ENCODE measurements around the gene PPIP5K1. TPM values are rescaled to one million over a fixed set of nuclear protein-coding genes. Genes with fewer than 3 reads are reported as not detected.
"Not testable (repeated sequence)": the region's sequence is repeated elsewhere in the genome, so short reads cannot be mapped to it uniquely, and the experiment has no call there.

PPIP5K1 gene
- total RNA-seq, 2 experiments from 2014 or later = 28.2 to 33.0 TPM

- CTCF ChIA-PET; H3K27ac Mint-ChIP-seq; H3K36me3 Mint-ChIP-seq (ENCODE audit: low read depth); H3K4me3 Mint-ChIP-seq; DNase-seq; POLR2A ChIA-PET; H3K4me1 Mint-ChIP-seq; H3K9me3 Mint-ChIP-seq; H3K27me3 Mint-ChIP-seq: not testable (repeated sequence)
Observed at GRCh38 chr15:43566615-43567014, 23.4 kb downstream of the PPIP5K1 start.

DNA sequence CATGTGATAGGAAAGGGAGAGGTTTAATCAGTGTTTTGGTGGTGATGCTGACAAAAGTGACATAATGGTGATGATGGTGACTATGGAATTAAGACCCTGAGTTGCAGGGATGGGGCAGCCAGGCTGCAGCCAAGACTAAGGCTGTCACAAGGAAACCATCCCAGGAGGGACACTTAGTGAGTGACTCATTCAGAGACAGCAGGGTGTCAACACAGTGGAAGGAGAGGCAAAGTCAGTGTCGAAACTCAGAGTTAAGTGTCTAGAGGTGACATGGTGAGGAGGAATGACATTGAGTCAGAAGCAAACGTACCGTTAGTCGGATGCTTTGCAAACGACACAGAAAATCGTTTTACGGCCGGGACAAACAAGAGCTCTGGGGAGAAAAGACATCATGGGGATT lies 26.2 kb downstream of the PPIP5K1 start:
- CTCF ChIA-PET; H3K4me3 Mint-ChIP-seq; H3K36me3 Mint-ChIP-seq (ENCODE audit: low read depth); H3K9me3 Mint-ChIP-seq; H3K4me1 Mint-ChIP-seq; DNase-seq; POLR2A ChIA-PET; H3K27ac Mint-ChIP-seq; H3K27me3 Mint-ChIP-seq: not testable (repeated sequence)

DNA sequence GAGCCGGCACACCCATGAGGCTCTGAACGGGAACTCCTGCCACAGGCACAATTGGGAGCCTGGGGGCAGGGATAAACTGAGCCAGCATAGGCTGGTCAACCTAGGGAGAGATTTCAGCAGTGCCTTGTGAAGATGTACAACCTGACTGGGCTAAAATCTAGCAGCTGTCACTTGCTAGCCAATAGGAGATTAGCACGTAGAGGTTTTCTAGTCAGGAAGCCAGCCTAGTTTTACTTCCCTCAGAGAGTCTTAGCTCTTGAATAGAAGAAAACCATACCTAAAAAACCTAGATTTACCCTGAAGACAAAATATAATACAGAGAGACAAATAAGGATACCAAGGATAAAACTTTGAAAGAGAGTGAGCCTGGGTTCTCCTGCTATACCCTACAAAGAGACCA lies 27.3 kb downstream of the PPIP5K1 start:
- H3K27me3 Mint-ChIP-seq; CTCF ChIA-PET; H3K9me3 Mint-ChIP-seq; H3K27ac Mint-ChIP-seq; DNase-seq; H3K4me1 Mint-ChIP-seq; POLR2A ChIA-PET; H3K36me3 Mint-ChIP-seq (ENCODE audit: low read depth); H3K4me3 Mint-ChIP-seq: not testable (repeated sequence)

DNA sequence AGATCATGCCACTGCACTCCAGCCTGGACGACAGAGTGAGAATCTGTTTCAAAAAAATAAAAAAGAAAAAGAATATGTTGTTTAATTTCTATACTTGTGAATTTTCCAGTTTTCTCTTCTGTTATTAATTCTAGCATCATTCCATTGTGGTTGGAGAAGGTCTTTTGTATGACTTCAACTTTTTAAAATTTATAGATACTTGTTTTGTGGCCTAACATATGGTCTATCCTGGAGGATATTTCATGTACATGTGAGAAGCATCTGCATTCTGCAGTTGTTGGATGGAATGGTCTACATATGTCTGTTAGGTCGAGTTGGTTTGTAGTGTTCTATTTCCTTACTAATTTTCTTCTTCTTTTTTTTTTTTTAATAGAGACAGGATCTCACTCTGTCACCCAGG lies 37.0 kb downstream of the PPIP5K1 start:
- Mint-ChIP-seq H3K27me3 (no peaks in the 10 kb centered on the region), H3K4me1 (no peaks in the 10 kb centered on the region), H3K36me3 (ENCODE audit: low read depth) (peaks cover 2% of the 10 kb centered on the region), H3K4me3 (no peak overlapping the region), H3K9me3 (no peaks in the 10 kb centered on the region), H3K27ac (no peak overlapping the region)
- POLR2A ChIA-PET = no interaction called here
- DNase-seq = no peak
- CTCF ChIA-PET = no interaction called here

DNA sequence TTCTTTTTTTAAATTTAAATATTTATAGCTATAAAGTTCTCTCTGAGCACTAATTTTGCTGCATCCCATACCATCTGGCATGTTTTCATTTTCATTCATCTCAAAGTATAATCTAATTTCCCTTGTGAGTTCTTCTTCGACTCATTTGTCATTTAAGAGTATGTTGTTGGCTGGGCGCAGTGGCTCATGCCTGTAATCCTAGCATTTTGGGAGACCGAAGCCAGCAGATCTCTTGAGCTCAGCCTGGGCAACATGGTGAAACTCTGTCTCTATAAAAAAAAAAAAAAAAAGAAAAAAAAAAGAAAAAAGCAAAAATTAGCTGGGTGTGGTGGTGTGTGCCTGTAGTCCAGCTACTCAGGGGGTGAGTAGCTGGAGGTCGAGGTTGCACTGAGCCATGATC lies 37.8 kb downstream of the PPIP5K1 start:
- Mint-ChIP-seq H3K27ac (no peak overlapping the region), H3K36me3 (ENCODE audit: low read depth) (peaks cover 8% of the 10 kb centered on the region), H3K4me3 (no peak overlapping the region), H3K9me3 (no peaks in the 10 kb centered on the region), H3K4me1 (no peaks in the 10 kb centered on the region), H3K27me3 (no peaks in the 10 kb centered on the region)
- no peak for DNase-seq
- ChIA-PET POLR2A (no interaction called here), CTCF (interaction anchor here (0.6 kb wide), 1 partner anchor 209 kb away, joined by 3 read pairs; no protein-coding TSS in a partner anchor)

GRCh38 chr15:43550527-43551363 lies 39.3 kb downstream of the PPIP5K1 start:
- Mint-ChIP-seq H3K4me3 (no peak overlapping the region), H3K27me3 (no peaks in the 10 kb centered on the region), H3K36me3 (ENCODE audit: low read depth) (peaks cover 9% of the 10 kb centered on the region), H3K4me1 (no peaks in the 10 kb centered on the region), H3K9me3 (no peaks in the 10 kb centered on the region), H3K27ac (no peak overlapping the region)
- CTCF ChIA-PET = no interaction called here
- no peak for DNase-seq
- POLR2A ChIA-PET = no interaction called here

DNA sequence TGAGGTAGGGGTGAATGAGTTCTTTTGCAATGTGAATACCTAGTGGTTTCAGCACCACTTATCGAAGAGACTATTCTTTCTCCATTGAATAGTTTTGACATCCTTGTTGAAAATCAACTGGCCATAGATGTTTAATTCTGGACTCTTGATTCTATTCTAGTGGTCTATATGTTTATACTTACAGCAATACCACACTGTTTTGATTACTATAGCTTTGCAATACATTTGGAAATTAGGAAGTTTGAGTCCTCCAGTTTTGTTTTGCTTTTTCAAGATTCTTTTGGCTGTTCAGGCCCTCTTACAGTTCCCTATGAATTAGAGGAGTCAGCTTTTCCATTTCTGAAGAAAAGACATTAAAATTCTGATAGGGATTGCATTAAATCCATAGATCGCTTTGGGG lies 42.5 kb downstream of the PPIP5K1 start:
- no peak overlapping the region for H3K27ac Mint-ChIP-seq
- no peak for DNase-seq
- no peaks in the 10 kb centered on the region for H3K27me3 Mint-ChIP-seq
- H3K9me3 Mint-ChIP-seq = no peaks in the 10 kb centered on the region
- POLR2A ChIA-PET = no interaction called here
- no peak overlapping the region for H3K4me3 Mint-ChIP-seq
- CTCF ChIA-PET = no interaction called here
- peaks cover 9% of the 10 kb centered on the region for H3K36me3 Mint-ChIP-seq (ENCODE audit: low read depth)
- H3K4me1 Mint-ChIP-seq = no peaks in the 10 kb centered on the region

GRCh38 chr15:43545426-43545825 lies 44.6 kb downstream of the PPIP5K1 start:
- Mint-ChIP-seq H3K27ac (no peak overlapping the region), H3K4me1 (peaks cover 4% of the 10 kb centered on the region), H3K27me3 (no peaks in the 10 kb centered on the region), H3K4me3 (no peak overlapping the region), H3K9me3 (no peaks in the 10 kb centered on the region), H3K36me3 (ENCODE audit: low read depth) (peaks cover 7% of the 10 kb centered on the region)
- ChIA-PET POLR2A (no interaction called here), CTCF (interaction anchor here (1.3 kb wide), 1 partner anchor 62 kb away, joined by 3 read pairs; no protein-coding TSS in a partner anchor)
- no peak for DNase-seq

DNA sequence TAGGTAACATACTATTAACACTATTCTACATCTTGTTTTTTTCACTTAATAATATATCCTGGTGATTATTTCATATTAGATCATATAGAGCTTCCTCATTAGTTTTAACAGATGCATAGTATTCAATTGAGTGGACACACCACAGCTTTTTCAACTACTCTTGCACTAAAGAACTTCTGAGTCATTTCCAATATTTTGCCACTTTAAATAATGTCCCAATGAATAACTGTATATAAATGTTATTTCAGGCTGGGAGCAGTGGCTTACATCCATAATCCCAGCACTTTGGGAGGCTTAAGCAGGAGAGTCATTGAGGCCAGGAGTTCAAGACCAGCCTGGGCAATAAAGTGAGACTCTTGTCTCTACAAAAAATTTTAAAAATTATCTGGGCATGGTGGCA lies 45.7 kb downstream of the PPIP5K1 start:
- H3K27me3 Mint-ChIP-seq = no peaks in the 10 kb centered on the region
- CTCF ChIA-PET = no interaction called here
- POLR2A ChIA-PET = no interaction called here
- H3K4me1 Mint-ChIP-seq = peaks cover 4% of the 10 kb centered on the region
- no peaks in the 10 kb centered on the region for H3K9me3 Mint-ChIP-seq
- H3K4me3 Mint-ChIP-seq = no peak overlapping the region
- no peak for DNase-seq
- H3K36me3 Mint-ChIP-seq (ENCODE audit: low read depth) = peaks cover 7% of the 10 kb centered on the region
- no peak overlapping the region for H3K27ac Mint-ChIP-seq

DNA sequence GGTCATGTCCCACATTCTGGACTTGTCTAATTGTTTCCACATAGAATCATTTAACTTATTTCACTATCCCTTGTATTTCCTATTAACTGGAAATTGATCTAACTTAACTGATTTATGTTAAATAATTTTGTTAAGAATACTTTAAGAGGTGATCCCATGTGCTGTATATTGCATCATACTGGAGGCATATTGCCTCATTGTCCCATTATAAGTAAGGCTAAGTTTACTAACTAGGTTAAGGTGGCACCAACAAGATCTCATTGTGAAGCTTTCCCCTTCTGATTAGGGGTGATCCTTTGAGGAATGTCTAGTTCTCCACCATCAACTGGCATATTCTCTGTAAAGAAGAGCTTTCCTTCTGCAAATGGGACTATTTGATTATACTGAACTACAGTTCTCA lies 48.2 kb downstream of the PPIP5K1 start:
- no peaks in the 10 kb centered on the region for H3K36me3 Mint-ChIP-seq (ENCODE audit: low read depth)
- H3K27ac Mint-ChIP-seq = no peak overlapping the region
- no peak for DNase-seq
- POLR2A ChIA-PET = no interaction called here
- no peaks in the 10 kb centered on the region for H3K9me3 Mint-ChIP-seq
- H3K27me3 Mint-ChIP-seq = no peaks in the 10 kb centered on the region
- CTCF ChIA-PET = interaction anchor here (0.6 to 1.5 kb wide), 5 partner anchors 28 to 996 kb away, joined by 3 to 4 read pairs (median 3); partner anchors contain the start of gene TP53BP1
- H3K4me3 Mint-ChIP-seq = no peak overlapping the region
- H3K4me1 Mint-ChIP-seq = peaks cover 4% of the 10 kb centered on the region

GRCh38 chr15:43538091-43538490 lies 51.9 kb downstream of the PPIP5K1 start:
- DNase-seq = no peak
- Mint-ChIP-seq H3K4me3 (no peak overlapping the region), H3K27me3 (no peaks in the 10 kb centered on the region), H3K4me1 (peaks cover 4% of the 10 kb centered on the region), H3K9me3 (no peaks in the 10 kb centered on the region), H3K36me3 (ENCODE audit: low read depth) (no peaks in the 10 kb centered on the region), H3K27ac (no peak overlapping the region)
- ChIA-PET CTCF (no interaction called here), POLR2A (no interaction called here)

DNA sequence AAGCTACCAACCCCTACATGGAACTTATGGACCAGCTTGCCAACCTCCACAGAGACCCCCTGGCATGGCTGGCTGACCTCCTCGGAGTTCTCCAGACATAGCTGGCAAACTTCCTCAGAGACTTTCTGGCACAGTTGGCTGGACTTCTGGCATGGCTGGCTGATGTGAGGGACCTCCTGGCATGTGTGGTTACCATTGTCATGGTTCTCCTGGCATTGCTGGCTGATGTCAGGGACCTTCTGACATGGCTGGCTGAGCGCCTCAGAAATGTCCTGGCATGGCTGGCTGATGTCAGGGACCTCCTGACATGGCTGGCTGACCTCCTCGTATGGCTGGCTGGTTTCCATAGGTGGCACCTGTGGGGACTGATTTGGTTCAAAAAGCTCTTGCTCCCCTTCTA lies 55.1 kb downstream of the PPIP5K1 start:
- H3K9me3 Mint-ChIP-seq = no peaks in the 10 kb centered on the region
- ChIA-PET CTCF (no interaction called here), POLR2A (interaction anchor here (0.7 kb wide), 1 partner anchor 94 kb away, joined by 4 read pairs; no protein-coding TSS in a partner anchor)
- H3K4me1 Mint-ChIP-seq = no peaks in the 10 kb centered on the region
- H3K27me3 Mint-ChIP-seq = no peaks in the 10 kb centered on the region
- no peak overlapping the region for H3K27ac Mint-ChIP-seq
- H3K4me3 Mint-ChIP-seq = no peak overlapping the region
- no peaks in the 10 kb centered on the region for H3K36me3 Mint-ChIP-seq (ENCODE audit: low read depth)
- no peak for DNase-seq

DNA sequence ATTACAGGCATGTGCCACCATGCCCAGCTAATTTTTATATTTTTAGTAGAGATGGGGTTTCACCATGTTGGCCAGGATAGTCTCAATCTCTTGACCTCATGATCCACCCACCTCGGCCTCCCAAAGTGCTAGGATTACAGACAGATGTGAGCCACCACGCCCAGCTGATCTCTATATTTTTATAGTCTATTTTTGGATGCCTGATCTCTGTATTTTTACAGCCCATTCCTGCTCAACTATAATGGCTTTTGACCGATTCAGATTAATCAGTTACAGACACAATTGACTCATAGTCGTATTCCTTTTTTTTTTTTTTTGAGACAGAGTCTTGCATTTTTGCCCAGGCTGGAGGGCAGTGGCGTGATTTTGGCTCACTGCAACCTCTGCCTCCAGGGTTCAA lies 57.2 kb downstream of the PPIP5K1 start:
- H3K4me3 Mint-ChIP-seq; DNase-seq; H3K9me3 Mint-ChIP-seq; H3K27ac Mint-ChIP-seq; H3K36me3 Mint-ChIP-seq (ENCODE audit: low read depth); H3K27me3 Mint-ChIP-seq; H3K4me1 Mint-ChIP-seq: not testable (repeated sequence)
- ChIA-PET CTCF (interaction anchor here (0.6 kb wide), 1 partner anchor 223 kb away, joined by 5 read pairs; no protein-coding TSS in a partner anchor), POLR2A (interaction anchor here (1.6 kb wide), 1 partner anchor 22 kb away, joined by 3 read pairs; no protein-coding TSS in a partner anchor)

DNA sequence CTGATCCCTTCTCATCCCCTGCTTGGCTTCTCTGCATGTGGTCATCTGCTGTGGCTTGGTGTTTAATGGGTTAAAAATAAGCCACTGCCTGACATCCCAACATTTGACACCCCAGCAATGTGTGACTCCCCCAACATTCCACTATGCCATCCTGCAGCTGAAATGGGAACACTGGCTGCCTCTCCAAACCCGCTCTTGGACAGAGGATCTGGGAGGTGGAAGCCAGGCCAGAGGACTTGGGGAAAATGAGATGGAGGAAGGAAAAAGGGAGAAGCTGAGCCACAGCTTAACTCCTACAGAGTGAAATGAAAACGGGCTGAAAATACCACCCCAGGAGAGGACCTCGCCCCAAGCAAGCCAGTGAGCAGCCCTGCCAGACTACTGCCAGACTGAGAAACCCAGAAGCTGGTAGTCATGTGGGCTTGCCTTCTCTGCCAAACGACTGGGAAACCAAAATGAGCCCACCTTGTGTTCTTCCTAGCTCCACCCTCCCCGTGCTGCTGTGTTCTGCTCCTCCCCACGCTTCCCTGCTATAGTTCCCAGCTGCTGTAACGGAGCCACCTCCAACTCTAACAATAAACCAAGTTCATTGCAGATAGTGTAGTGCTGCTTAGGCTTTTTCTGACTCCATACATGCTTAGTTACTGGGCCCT lies 58.9 kb downstream of the PPIP5K1 start:
- Mint-ChIP-seq H3K27me3 (no peaks in the 10 kb centered on the region), H3K4me1 (peaks cover 4% of the 10 kb centered on the region), H3K9me3 (no peaks in the 10 kb centered on the region), H3K4me3 (no peak overlapping the region), H3K36me3 (ENCODE audit: low read depth) (no peaks in the 10 kb centered on the region), H3K27ac (no peak overlapping the region)
- DNase-seq = no peak
- ChIA-PET POLR2A (no interaction called here), CTCF (no interaction called here)
